Esophagus mucosa (tissue), 1 donor: Measurements from ENCODE around the gene CASQ1. TPM values are rescaled to one million over a fixed set of nuclear protein-coding genes. Genes with fewer than 3 reads are reported as not detected.

ENCODE experiments used
- ATAC-seq: fragments of 200-7000 bp; cut with Tn5 transposase; one replicate; pipeline ENCODE4 v1.9.1; 2020
- total RNA-seq: library from RNA; stranded (reverse); gene quantifications from one replicate; pipeline ENCODE4 v1.2.4, GENCODE V29; 2023
- donor health status: DM: yes; HTN: yes; CAD: no.

CASQ1 gene
- 0.28 TPM for total RNA-seq

DNA sequence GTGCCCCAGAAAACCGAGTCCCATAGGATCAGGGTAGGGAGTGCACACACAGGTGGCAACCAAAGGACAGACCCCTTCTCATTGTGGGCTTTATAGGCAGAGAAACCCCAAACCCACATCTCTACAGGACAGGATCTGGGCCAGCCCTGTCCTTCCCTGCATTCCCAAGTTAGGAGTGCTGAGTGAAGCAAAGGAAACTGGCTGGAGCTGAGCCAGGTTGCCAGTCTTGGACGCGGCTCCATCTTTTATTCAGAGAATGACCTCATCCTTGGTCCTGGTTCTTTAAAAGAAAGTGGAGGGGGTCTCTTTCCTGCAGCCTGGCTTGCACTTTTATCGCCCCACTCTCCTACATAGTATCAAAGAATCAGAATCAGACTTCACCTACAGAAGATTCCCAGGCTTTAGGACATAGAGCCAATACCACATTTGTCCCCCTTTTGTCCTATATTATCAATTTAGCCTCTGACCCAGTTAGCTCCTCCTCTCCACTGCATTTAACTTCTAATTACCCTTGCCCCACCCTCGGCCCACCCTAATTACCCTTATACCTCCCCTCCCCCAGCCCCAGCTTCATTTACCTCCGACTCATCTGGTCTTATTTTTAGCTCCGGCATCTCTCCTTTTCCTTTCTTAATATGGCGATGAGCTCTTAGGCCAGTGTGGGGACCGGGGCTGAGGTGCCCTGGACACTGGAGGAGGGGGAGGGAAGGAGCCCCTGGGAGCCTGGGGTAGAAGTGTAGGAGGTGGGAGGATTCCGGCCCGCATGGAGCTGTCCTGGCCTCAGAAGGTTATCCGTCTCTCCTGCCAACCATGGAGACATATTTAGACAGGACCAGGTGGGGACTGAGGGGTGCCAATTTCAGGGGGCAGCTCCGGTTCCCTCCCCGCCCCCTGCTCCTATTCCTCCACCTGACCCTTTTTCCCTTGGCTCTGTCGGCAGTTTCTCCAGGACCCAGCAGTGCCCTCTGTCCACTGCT, at the start of gene CASQ1:
Gene CASQ1, plus strand, starts transcription at position 927 of the 977 bp plus-strand sequence. CDS start 177 bp downstream, outside the sequence.
- ATAC-seq = no peak

DNA sequence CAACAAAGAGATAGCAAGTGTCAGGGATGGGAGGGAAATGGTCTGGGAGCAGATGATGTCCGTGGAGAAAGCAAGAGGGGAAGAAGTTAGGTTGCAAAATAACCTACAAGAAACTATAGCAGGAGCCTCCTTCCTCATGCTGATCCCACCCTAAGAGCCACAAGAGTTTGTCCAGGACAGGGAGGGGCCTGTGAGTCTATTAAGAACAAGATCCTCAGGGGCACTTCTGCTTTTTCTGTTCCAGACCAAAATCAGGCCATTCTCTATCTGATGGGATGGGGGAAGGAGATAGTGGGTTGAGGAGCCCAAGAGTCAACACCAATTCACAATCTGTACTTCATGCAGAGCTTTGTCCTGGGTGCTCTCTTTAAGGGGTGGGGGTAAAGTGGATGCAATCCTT, 46.7 kb upstream of the CASQ1 start:
- ATAC-seq = no peak

DNA sequence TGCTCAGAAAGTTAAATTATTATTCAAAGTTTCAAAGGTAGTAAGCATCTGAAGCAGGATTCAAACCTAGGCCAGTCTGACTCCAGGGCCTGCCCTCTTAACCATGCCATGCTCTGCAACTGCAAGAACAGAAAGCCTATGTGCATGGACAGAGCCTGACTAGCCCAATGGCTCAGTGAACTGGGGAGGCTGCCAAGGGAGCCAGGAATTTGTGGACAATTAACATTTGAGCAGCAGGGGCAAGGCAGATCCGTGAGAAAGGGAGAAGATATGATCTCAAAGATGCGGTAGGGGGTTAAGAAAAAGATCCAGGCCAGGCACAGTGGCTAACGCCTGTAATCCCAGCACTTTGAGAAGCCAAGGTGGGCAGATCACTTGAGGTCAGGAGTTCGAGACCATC, 45.5 kb upstream of the CASQ1 start:
- ATAC-seq = no peak

DNA sequence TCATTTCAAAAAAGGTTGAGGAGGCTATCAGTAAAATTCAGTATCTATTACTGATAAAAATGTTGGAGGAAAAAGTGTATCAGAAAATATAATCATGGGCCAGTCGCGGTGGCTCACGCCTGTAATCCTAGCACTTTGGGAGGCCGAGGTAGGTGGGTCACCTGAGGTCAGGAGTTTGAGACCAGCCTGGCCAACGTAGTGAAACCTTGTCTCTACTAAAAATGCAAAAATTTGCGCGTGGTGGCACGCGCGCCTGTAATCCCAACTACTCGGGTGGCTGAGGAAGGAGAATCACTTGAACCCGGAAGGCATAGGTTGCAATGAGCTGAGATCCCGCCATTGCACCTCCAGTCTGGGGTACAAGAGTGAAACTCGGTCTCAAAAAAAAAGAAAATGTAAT, 44.3 kb upstream of the CASQ1 start:
- ATAC-seq = no peak

DNA sequence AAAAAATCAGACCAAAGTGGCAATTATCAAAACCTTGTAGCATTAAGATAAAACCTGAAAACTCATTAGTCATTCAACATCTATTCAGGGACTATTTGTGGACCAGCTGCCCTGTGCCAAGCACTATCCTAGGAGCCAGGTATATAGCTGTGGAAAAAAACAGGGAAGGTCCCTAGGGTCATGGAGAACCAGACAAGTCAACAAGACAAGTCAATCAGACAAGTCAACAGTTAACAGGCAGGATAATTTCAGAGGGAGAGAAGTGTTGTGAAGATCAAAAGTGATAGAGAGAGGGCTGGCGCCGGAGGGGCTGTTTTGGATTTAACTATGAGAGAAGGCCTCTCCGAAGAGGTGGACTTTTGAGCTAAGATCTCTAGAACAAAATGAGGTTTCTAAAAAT, 42.3 kb upstream of the CASQ1 start:
- no peak for ATAC-seq

DNA sequence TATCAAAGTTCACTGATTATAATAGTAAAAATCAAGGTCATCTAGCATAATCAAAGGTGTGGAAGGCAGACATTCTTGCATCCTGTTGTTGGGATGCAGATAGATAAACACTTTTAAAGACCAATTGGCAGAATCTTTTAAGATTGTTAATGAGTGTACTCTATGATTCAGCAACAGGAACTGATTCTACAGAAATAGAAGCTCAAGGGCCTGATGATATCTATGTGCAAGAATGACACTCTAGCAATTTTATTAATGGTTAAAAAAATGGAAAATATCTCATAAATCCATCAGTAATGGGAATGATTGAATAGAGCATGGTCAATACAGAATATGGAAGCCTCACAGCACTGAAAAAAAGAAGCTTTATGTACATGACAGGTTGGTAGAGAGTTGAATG, 41.1 kb upstream of the CASQ1 start:
- ATAC-seq = no peak

DNA sequence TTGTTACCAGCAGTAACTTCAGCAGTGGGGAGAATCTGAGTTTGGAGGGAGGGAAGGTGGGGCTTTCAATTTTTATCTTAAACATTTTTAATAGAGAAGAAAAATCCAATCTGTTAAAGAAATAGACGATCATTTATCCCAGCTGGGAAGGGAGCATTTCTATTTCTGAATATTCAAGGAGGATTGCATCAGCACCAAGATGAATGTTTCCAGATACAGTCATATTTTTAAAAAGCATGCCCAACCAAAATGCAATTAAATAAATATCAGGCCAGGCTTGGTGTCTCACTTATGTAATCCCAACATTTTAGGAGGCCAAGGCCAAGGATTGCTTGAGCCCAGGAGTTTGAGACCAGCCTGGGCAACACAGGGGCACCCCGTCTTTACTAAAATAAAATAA, 40.7 kb upstream of the CASQ1 start:
- ATAC-seq = no peak

DNA sequence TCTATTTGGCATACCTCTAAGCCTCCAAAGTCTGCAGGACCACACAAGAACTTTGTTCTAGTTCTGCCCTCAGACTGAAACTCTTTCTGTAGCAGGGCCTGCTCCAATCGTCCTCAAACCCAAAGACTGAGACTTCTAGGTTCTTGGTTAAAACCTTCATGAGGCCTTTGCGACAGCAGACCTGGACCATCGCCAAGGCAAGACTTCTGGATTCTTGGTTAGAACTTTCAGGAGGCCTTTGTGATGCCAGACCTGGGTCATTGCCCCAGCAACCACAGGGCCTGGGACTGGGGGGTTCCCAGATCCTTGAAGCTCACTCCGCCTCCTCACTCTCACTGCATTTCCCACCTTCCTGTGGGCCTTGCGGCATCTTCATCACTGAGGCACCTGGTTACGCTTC, 39.1 kb upstream of the CASQ1 start, which contains the start of gene ATP1A4:
Gene ATP1A4, plus strand, starts transcription at position 301 of the 400 bp plus-strand sequence. CDS start 438 bp downstream, outside the sequence.
- ATAC-seq = no peak

DNA sequence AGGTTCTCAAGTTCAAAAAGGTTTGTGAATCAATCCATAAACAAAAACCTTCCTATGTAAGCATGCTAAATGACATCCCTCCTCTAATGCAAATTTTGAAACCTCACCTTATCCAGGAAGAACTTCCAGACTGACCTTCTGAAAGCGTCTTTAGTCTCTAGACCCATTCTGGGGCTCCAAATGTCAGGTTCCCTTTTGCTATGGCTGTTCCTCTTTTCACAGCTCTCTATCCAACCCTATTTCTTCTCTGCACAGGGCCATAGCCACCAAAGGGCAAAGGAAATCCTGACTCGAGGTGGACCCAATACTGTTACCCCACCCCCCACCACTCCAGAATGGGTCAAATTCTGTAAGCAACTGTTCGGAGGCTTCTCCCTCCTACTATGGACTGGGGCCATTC, 35.6 kb upstream of the CASQ1 start:
- ATAC-seq = no peak

DNA sequence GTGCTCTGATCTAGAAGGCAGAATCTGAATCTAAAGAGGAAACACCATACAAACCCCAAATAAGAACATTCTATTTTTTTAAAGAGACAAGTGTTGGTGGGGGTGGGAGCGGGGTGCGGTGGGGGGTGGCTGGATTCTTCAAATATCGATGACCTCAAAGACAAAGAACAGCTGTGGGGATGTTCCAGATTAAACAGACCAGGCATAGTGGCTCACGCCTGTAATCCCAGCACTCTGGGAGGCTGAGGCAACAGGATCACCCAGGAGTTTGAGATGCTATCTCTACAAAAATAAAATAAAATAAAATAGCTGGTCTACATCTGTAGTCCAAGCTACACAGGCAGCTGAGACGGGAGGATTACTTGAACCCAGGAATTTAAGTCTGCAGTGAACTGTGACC, 34.0 kb upstream of the CASQ1 start:
- no peak for ATAC-seq

DNA sequence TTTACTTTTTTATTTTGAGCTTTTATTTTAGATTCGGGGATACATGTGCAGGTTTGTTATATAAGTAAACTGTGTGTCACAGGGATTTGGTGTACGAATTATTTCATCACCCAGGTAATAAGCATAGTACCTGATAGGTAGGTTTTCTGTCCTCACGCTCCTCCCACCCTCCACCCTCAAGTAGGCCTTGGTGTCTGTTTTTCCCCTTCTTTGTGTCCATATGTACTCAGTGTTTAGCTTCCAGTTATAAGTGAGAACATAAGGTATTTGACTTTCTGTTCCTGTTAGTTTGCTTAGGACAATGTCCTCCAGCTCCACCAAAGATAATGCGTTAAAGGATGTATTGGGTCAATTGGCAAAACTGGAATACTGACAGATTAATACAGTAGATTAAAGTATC, 33.2 kb upstream of the CASQ1 start:
- no peak for ATAC-seq

DNA sequence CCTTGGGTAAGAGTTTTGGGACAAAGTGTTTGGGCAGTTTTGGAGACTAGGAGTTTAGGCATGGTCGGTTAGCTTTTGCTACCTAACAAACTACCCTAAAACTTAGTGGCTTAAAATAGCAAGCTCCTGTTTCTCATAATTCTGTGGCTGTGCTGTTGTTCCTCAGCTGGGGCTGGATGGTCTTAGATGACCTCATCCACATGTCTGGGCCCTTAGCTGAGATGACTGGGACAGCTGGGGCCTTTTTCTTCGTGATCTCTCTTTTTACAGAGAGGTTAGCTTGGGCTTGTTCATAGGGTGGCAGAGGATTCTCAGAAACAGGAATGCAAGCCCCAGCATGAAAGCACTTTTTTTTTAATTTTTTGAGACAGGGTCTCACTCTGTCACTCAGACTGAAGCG, 32.3 kb upstream of the CASQ1 start:
- no peak for ATAC-seq

DNA sequence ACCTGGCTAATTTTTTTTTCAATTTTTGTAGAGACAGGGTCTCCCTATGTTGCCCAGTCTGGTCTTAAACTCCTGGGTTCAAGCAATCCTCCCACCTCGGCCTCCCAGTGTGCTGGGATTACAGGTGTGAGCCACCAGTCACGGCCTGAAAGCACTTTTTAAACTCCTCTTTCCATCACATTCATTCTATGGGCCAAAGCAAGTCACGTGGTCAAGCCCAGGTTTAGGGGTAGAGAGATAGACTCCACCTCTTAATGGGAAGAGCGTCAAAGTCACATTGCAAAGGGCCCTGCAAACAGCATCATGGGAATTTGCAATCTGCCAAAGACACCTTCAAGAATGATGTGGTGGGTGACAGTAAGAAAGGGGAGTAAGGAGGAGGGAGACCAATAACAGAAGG, 31.8 kb upstream of the CASQ1 start:
- ATAC-seq = no peak

DNA sequence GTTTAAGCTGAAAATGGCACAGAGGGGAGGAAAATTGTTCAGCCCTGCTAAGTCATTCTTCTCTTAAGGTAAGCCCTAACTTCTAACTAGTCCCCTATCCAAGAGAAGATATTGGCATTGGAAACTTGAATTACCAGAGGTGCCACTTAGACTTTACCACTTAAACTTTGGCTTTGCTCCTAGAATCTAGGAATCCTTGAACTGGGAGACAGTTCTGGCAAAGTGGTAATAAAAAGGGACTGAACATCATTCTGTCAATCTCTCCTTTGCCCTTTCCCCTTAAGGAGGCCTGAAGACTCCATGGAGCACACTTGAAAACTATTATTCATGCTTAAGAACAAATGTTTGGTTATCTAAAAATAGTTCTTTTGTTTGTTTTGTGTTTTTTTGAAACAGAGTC, 30.5 kb upstream of the CASQ1 start:
- no peak for ATAC-seq

DNA sequence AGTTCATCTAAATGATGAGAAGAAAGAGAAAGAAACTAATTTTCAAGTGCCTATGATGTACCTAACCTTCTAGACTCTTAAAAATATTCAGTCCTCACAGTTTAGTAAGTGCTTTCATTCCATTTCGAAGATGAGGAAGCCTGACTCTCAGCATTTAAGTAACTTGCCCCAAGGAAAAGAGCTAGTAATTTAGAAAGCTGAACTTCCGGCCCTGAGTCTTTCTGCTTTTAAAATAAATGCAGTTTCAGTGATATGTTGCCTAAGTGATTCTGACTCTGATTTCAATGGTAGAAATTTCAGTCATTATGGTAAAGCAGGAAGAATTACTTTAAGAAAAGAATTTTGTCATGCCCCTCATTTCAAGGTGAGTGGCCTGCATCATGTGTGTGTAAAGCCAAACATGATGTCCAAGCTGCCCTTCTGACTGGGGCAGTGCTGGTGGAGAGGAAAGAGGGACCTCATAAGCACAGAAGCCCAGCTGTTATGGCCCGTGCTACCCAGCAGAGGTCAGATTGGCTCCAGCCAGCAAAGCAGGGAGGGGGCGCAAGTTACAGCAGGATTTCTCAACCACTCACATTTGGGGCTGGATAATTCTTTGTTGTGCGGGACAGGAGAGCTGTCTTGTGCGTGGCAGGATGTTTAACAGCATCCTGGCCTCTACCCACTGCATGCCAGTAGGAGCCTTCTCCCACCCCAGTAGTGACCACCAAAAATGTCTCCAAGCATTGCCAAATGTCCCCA, 28.2 kb upstream of the CASQ1 start:
- ATAC-seq = no peak

DNA sequence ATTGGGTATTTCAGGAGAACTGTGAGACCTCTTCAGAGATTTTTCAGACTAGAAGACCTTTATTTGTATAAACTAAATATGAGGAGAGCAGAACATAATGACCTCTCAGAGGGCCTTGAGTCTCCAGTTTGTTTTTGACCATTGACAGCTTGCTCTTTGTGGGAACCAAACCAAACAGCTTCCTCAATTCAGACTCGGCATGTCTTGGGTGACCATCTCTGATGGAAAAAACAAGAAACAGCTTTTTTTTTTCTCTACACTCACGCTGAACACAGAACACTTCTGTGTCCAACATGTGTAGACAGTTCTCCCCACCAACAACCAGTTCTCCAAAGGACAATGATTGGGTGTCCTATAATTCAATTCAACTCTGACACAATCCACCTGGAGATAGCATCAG, 27.4 kb upstream of the CASQ1 start:
- ATAC-seq = no peak

DNA sequence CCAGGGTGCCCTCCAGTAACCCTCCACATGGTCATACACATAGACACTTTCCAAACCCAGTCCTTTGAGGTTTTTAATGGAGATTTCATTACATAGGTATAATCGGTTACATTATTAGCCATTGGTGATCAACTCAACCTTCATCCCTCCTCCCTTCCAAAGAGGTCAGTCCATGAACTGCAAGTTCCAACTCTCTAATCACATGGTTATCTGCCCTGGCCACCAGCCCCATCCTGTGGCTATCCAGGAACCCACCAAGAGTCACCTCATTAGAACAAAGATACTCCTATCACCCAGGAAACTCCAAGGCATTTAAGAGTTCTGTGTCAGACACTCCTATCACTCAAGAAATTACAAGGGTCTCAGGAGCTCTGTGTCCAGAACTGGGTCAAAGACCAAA, 26.8 kb upstream of the CASQ1 start:
- no peak for ATAC-seq

DNA sequence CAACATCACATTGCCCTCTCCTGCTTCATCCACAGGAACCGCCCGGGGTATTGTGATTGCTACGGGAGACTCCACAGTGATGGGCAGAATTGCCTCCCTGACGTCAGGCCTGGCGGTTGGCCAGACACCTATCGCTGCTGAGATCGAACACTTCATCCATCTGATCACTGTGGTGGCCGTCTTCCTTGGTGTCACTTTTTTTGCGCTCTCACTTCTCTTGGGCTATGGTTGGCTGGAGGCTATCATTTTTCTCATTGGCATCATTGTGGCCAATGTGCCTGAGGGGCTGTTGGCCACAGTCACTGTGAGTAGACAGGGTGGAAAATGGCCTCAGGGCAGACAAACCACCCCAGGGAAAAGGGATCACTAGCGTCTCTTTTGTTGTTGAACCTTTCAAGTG, 26.3 kb upstream of the CASQ1 start:
- no peak for ATAC-seq

DNA sequence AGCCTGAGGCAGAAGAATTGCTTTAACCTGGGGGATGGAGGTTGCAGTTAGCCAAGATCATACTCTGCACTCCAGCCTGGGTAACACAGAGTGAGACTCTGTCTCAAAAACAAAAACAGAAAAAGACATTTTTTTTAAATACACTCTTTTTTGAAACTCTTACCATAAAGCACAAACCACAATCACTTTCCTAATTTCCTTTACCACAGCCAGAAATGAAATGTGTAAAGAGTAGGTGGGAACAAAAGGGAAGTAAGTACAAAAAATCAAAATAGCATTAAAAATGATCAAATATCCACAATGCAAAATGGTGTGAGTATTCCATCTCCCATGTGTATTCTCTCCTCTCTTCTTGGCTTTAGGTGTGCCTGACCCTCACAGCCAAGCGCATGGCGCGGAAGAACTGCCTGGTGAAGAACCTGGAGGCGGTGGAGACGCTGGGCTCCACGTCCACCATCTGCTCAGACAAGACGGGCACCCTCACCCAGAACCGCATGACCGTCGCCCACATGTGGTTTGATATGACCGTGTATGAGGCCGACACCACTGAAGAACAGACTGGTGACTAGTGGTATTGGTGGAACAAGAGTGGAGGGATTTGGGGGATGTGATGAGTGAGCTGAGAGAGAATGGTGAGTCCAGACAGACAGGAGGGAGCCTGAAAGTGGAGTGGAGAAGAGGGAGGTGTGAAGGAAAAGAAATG, 24.1 kb upstream of the CASQ1 start:
- ATAC-seq = no peak

DNA sequence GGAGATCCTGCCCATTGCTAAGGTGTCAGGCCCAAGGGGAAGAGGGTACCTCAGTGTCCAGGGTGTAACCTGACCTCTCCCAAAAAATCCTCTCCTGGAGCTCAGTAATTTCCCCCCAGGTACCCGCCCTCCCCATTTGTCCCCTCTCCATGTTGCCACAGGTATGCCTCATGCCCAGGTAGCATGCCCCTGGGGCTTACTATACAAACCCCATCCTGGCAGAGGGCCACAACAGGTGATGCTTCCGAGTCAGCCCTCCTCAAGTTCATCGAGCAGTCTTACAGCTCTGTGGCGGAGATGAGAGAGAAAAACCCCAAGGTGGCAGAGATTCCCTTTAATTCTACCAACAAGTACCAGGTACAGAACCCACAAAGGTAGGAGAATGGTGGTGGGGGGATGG, 23.3 kb upstream of the CASQ1 start:
- no peak for ATAC-seq

DNA sequence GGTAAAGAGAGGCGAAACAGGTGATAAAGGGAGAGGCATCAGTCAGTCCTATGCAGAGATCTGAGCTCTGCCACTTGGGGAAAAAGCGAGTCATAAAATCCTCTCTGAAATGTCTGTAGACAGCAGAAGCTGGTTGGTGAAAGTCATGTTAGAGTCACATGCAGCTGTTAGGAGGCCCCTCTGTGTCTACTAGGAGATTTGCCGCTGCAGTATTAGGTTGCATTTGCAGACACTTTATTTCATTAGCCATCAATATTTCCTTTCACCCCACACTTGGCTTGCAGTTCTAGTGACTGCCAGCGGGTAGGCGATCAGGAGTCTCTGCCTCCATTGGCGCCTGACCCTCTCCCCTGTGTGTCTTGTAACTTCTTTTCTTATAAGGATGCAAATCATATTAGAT, 22.8 kb upstream of the CASQ1 start:
- no peak for ATAC-seq

DNA sequence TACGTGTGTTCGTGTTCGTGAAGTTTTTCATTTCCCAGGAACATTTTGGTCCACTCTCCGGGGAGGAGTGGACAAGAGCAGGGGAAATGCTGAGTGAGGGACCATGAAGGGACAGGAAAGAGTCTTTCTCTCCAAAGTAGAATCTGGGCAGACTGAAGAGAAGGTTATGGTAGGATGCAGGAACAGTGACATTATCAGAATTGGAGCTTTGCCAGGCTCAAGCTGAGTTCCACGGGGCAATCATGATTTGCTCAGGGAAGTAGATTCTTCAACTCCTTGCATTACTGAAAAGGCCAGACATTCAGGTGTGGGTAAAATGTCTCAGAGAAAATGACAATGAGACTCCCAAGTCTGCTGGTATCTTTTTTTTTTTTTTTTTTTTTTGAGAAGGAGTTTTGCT, 22.4 kb upstream of the CASQ1 start:
- ATAC-seq = no peak
